ENCODE data around the gene GAL.

GAL gene

GRCh38 chr11:68680541-68681231 is 3.7 kb upstream of the GAL start:
- no peak for DNase-seq

GRCh38 chr11:68682531-68682961 is 1.8 kb upstream of the GAL start:
- DNase-seq, result no peak

- no peak for DNase-seq
These were observed 1.2 kb upstream of the GAL start for GRCh38 chr11:68683121-68683520.

GRCh38 chr11:68683536-68684384 is 584 bp upstream of the GAL start:
- DNase-seq, result no peak

GRCh38 chr11:68685656-68686380 is 1.5 kb downstream of the GAL start:
- DNase-seq, result no peak

- DNase-seq, result no peak
These were observed 2.1 kb downstream of the GAL start for GRCh38 chr11:68686486-68686885.

- no peak for DNase-seq
These were observed 3.0 kb downstream of the GAL start for GRCh38 chr11:68687311-68687710.

- DNase-seq, result no peak
These were observed 3.6 kb downstream of the GAL start for GRCh38 chr11:68687986-68688385.

- DNase-seq, result no peak
These were observed 4.5 kb downstream of the GAL start for GRCh38 chr11:68688881-68689280.

- no peak for DNase-seq
These were observed 5.6 kb downstream of the GAL start for GRCh38 chr11:68689737-68690625.

GRCh38 chr11:68690671-68691401 is 6.5 kb downstream of the GAL start:
- no peak for DNase-seq

- no peak for DNase-seq
These were observed 7.0 kb downstream of the GAL start for GRCh38 chr11:68691402-68691784.

GRCh38 chr11:68692115-68692514 is 7.8 kb downstream of the GAL start:
- no peak for DNase-seq

GRCh38 chr11:68692871-68693483 is 8.6 kb downstream of the GAL start:
- no peak for DNase-seq

- no peak for DNase-seq
These were observed 9.1 kb downstream of the GAL start for GRCh38 chr11:68693484-68693882.

- no peak for DNase-seq
These were observed 10.3 kb downstream of the GAL start for GRCh38 chr11:68694431-68695297.

- no peak for DNase-seq
These were observed 11.2 kb downstream of the GAL start for GRCh38 chr11:68695531-68695930.

- no peak for DNase-seq
These were observed 14.6 kb downstream of the GAL start for GRCh38 chr11:68698993-68699392.

- no peak for DNase-seq
These were observed 20.5 kb downstream of the GAL start for GRCh38 chr11:68704887-68705286.
